Measurements from ENCODE around the gene CD101.

The CD101 gene

GRCh38 chr1:117014209-117014608 is 12.6 kb downstream of the CD101 start:
- no peak for DNase-seq (ENCODE audit: low read depth in 2 of 3, low spot score in 2 of 3)

DNA sequence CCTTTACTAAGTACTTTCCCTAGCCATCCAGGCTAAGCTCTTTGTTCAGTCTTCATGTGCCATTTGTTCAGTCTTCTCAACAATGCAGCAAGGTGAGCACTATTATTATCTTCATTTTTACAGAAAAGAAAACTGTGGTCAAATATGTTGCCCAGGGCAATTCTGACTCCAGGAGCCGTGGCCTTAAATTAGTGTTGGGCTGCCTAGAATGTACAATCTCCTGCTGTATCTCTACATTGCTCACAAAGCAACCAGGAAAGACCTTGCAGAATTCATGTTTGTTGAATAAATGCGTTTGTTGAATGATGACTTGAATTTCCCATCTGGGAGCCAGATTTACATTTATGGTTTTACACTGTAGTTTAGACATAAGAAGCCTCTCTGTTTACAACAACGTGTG is 14.2 kb downstream of the CD101 start:
- no peak for DNase-seq (ENCODE audit: low read depth in 2 of 3, low spot score in 2 of 3)

GRCh38 chr1:117017062-117017461 is 15.5 kb downstream of the CD101 start:
- DNase-seq (ENCODE audit: low read depth in 2 of 3, low spot score in 2 of 3) = no peak

GRCh38 chr1:117017648-117018047 is 16.1 kb downstream of the CD101 start:
- DNase-seq (ENCODE audit: low read depth in 2 of 3, low spot score in 2 of 3) = no peak

DNA sequence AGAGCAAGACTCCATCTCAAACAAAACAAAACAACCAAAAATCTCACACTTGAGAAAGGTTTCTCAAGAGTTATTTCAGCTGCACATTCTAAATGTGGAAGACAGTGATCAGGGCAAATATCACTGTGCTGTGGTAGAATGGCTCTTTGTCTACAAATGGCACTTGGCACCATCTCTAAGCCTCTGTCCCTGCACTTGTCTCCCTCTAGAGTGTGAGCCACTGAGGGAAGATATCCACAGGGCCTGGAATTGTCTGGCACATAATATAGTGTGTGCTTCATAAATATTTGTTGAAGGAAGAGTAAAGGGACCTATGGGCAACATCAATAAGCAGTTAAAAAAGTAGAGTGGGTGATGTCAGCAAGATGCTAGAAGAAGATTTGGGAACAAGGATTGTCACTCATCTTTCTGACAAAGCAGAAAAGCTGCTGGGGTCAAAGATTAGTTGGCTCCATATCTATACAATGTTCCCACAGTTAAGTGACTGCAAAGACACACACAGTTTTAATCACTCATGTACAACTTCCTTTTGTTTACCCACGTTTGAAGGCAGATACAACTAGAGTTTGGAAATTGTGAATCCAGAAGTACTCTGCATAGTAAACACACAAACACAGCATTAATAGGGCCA is 19.1 kb downstream of the CD101 start:
- DNase-seq (ENCODE audit: low read depth in 2 of 3, low spot score in 2 of 3) = no peak

GRCh38 chr1:117022114-117022513 is 20.6 kb downstream of the CD101 start:
- DNase-seq (ENCODE audit: low read depth in 2 of 3, low spot score in 2 of 3) = no peak

- DNase-seq (ENCODE audit: low read depth in 2 of 3, low spot score in 2 of 3) = no peak
Measured at GRCh38 chr1:117025568-117025967, 24.0 kb downstream of the CD101 start.

DNA sequence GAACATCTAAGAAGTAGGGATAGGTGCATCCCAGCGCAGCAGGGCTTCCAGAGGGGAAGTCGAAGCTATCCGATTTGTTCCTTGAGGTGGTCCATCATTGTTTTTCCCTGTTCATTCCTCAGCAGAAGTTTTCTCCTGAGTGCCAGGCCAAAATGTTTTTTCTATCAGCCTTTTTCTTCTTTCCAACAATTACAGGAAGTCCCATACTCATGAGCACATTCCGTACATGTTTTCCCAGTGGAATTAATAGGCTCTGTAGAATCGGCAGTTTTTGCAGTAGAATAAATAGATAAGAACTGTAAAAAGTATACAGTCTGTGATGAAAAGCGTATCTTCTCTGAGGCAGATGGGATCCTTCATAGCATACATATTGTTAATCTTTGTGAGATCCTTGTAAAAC is 24.8 kb downstream of the CD101 start:
- DNase-seq (ENCODE audit: low read depth in 2 of 3, low spot score in 2 of 3) = no peak

- no peak for DNase-seq (ENCODE audit: low read depth in 2 of 3, low spot score in 2 of 3)
Measured at GRCh38 chr1:117029685-117030084, 28.1 kb downstream of the CD101 start.

- DNase-seq (ENCODE audit: low read depth in 2 of 3, low spot score in 2 of 3) = no peak
Measured at GRCh38 chr1:117030271-117030877, 28.8 kb downstream of the CD101 start.

DNA sequence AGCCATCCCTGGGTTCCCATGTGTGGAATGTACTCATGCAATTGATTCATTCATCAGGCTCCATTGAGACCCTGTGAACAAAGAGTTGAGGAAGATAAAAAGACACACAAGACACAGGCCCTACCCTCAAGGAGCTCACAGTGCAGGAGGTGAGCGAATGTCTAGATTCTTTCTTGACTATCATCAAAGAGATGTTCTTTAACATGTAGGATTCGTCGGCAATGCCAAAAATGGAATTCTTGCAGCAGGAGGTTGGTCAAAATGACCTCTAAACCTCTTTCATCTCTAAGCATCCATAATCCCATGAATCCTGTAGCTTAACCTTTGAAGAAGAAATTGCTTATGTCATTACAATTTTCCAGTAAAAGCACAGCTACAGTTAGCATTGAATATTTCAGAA is 30.7 kb downstream of the CD101 start:
- no peak for DNase-seq (ENCODE audit: low read depth in 2 of 3, low spot score in 2 of 3)

- DNase-seq (ENCODE audit: low read depth in 2 of 3, low spot score in 2 of 3) = no peak
Measured at GRCh38 chr1:117032681-117033539, 31.4 kb downstream of the CD101 start.

DNA sequence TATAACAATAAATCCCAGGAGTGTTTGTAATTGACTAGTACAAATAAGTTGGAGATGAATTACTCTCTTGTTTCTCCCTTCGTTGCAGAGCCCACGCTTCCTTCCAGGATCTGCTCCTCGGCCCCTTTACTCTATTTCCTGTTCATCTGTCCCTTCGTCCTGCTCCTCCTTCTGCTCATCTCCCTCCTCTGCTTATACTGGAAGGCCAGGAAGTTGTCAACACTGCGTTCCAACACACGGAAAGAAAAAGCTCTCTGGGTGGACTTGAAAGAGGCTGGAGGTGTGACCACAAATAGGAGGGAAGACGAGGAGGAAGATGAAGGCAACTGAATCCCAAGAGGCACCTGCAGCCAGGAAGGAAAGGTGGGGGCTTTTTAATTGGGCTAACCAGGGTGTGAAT is 32.2 kb downstream of the CD101 start:
- DNase-seq (ENCODE audit: low read depth in 2 of 3, low spot score in 2 of 3) = no peak

DNA sequence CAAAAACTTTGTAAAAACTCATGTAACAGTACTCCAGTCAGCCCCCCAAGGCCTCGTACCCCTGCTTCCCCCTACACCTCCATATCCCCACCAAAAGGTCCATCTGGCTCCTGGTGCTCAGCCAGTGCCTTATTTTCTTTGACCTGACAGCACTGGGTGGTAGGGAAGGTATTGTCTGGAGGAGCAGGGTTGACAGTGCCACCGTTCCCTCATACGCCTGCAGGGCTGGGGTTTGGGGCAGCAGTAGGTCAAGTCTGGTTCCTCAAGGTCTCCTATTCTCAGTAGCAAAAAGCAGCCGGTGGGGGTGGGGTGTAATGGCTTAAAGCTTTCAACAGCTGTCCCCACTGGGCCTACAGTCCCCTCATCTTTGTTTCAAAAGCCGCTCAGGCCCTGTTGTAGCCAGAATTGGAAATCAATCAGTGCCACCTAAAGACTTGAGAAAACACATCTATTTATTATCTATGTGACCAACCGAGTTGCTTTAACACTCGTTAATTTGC is 33.3 kb downstream of the CD101 start:
- DNase-seq (ENCODE audit: low read depth in 2 of 3, low spot score in 2 of 3) = no peak

GRCh38 chr1:117036018-117036461 is 34.5 kb downstream of the CD101 start:
- DNase-seq (ENCODE audit: low read depth in 2 of 3, low spot score in 2 of 3) = no peak

DNA sequence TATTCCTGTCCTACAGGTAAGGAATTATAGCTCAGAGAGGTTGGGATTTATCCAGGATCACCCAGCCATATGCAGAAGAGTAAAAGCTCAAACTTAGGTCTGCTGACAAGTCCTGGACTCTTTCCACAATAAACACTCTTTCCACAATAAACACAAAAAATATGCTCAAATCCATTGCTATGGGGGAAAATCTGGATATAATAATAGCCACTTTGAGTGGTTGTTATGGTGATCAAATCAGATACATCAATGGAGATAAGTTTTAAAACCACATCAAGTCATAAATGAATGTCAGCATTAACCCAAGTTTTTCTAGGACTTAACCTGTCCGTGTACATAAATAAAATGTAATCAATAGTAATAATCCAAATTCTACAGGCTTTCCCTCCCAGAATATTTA is 36.2 kb downstream of the CD101 start:
- no peak for DNase-seq (ENCODE audit: low read depth in 2 of 3, low spot score in 2 of 3)

- DNase-seq (ENCODE audit: low read depth in 2 of 3, low spot score in 2 of 3) = no peak
Measured at GRCh38 chr1:117038236-117038635, 36.7 kb downstream of the CD101 start.

DNA sequence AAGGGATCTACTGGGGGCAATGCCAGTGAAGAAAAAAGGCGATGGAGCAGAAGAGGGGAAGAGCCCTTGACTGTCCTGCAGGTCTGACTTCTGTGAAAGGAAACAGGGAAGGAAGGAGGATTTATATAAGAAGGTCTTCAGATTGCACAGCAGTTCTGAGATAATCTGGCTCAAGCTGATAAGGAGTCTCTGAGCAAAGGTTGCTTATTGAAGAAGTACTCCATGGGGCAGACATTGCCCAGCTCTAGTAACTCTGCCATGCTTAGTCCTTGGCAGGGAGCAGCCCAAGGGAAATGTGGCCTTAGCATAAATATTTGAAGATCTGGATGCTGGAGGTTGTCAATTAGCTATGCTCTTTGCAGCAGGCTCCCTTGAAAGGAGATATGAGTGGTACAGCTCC is 42.7 kb downstream of the CD101 start:
- DNase-seq (ENCODE audit: low read depth in 2 of 3, low spot score in 2 of 3) = no peak

DNA sequence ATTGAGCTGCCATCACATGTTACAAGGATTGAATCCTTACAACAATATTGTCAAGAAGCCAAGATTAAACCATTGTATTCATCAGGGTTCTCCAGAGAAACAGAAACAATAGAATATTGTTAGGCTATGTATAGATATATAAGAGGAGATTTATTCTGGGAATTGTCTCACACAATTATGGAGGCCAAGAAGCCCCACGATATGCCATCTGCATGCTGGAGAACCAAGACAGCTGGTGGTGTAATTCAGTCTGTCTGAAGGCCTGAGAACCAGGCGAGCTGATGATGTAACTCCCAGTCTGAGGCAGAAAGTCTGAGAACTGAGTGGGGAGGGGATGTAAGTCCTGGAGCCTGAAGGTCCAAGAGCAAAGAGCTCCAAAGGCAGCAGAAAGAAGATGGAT is 44.1 kb downstream of the CD101 start:
- no peak for DNase-seq (ENCODE audit: low read depth in 2 of 3, low spot score in 2 of 3)

- DNase-seq (ENCODE audit: low read depth in 2 of 3, low spot score in 2 of 3) = no peak
Measured at GRCh38 chr1:117046781-117047180, 45.2 kb downstream of the CD101 start.

GRCh38 chr1:117047271-117047670 is 45.7 kb downstream of the CD101 start:
- DNase-seq (ENCODE audit: low read depth in 2 of 3, low spot score in 2 of 3) = no peak

DNA sequence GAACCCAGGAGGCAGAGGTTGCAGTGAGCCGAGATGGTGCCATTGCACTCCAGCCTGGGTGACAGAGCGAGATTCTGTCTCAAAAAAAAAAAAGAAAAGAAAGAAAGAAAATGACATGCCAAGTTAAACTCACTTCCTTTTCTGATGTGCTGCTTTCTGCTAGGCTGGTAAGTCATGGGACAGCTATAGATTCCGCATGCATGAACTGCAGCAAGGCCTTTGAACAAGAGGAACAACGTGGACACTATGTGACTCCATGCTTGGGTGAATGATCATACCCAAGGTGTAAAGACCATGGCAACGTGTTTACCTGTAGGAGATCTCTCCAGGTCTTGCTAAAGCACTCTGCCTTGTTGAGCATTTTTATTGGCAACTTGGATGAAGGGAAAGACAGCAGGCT is 48.3 kb downstream of the CD101 start:
- no peak for DNase-seq (ENCODE audit: low read depth in 2 of 3, low spot score in 2 of 3)
